Lower leg skin (tissue), 3 donors: ENCODE measurements around the gene PMVK.

Source experiments
- CTCF ChIP-seq, 3 donors: fragments of 450-650 bp; IDR thresholded peaks; one replicate each; pipeline ENCODE4 v1.5.1; 2016; ENCODE audit warnings: antibody characterized with exemption in 3 of 3, mild to moderate bottlenecking in 3 of 3, moderate library complexity in 2 of 3
- POLR2A ChIP-seq, 2 donors: fragments of 450-650 bp; IDR thresholded peaks; one replicate each; pipeline ENCODE4 v1.6.1; 2016 to 2017; ENCODE audit warnings: antibody characterized with exemption in 2 of 2, mild to moderate bottlenecking in 1 of 2, moderate library complexity in 1 of 2

- TF ChIP-seq CTCF (IDR thresholded peaks at IDR 0.05), result no peak
- TF ChIP-seq POLR2A (IDR thresholded peaks at IDR 0.05), result no peak
These were observed 59.6 kb downstream of the PMVK start for GRCh38 chr1:154876842-154877369.
